ENCODE results near the gene NHLH1.

NHLH1 gene

DNA sequence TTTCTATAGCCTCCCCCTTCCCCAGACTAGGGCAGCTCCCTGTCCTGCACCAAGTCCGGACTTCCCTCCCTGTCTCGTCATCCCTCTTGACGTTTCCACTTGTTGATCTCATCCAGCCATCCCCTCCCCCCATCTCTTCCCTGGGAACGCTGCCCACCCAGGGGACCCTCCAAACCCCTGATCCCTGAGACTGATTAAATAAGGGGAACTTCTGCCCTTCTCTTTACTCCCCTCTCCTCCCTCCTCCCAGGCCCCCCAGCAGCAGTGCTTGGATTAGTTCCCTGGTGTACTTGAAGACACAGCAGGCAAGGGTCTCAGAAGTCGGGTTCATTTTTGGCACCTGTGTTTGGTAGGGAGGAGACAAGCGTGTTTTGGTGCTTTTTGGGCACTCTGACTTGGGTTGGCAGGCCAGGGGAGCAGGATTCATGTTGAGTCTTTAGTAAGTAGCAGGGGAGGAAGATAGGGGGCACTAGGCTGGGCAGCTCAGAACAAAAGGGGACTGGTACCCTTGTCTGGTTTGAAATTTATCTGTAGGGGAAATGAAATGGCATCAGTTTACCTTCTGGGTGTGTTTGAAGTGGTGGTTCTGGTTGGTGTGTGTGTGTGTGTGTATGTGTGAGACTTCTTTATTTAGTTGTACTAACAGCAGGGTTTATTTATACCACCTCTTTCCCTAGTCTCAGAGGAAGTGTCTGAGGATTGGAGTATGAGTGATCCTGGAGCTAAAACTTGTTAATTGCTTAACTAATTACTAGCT lies 44.6 kb downstream of the NHLH1 start:
- DNase-seq (ENCODE audit: low read depth in 1 of 2, low spot score in 1 of 2), result no peak

DNA sequence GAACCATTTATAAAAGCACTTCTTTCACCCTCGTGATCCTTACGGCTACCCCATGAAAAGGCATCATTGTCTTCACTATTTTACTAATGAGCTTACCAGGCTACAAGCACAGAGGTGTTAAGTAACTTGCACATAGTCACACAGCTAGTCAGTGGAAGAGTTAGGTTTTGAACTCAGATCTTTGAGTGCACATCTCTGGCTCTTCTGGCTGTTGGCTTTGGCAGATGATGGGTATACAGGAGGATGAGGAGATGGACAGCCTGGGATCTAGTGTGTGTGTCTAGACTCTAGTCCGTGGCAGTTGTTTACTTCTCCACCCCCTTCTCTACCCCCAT lies 45.1 kb downstream of the NHLH1 start:
- DNase-seq (ENCODE audit: low read depth in 1 of 2, low spot score in 1 of 2), result no peak

DNA sequence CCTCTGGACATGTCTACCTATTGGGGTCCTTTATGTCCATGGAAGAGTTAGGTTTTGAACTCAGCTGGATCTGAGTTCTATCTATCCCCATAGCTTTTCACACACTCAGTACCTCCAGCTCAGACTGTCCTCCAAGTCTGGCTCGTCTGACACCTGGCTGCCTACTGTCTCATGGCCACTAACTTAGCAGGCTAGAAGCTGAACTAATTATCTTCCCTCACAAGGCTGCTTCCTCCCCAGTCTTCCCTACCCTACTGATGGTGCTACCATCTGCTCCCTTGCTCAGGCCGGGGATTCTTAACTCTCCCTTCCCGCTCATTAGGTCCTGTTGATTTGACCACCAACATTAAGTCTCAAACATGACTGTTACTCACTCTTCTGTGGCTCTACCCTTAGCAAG lies 46.8 kb downstream of the NHLH1 start:
- DNase-seq (ENCODE audit: low read depth in 1 of 2, low spot score in 1 of 2), result no peak

DNA sequence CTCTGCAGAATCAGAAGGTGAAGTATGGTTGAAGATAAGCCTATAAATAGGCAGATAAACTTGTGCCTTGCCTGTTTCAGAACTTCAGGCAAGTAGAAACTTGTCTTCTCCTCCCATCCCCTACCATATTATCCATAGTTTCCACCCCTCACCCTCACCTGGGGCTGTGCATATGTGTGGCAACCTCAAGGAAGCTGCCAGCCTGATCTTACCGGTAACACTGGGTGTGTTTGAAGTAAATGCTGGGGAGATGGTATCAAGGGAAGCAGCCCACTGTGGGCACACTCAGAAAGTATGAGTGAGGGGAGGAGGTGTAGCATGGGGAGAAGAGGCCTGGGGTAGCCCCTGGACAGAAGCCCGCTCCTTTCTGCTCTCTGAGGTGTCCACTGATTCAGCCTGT lies 48.0 kb downstream of the NHLH1 start:
- DNase-seq (ENCODE audit: low read depth in 1 of 2, low spot score in 1 of 2), result no peak

DNA sequence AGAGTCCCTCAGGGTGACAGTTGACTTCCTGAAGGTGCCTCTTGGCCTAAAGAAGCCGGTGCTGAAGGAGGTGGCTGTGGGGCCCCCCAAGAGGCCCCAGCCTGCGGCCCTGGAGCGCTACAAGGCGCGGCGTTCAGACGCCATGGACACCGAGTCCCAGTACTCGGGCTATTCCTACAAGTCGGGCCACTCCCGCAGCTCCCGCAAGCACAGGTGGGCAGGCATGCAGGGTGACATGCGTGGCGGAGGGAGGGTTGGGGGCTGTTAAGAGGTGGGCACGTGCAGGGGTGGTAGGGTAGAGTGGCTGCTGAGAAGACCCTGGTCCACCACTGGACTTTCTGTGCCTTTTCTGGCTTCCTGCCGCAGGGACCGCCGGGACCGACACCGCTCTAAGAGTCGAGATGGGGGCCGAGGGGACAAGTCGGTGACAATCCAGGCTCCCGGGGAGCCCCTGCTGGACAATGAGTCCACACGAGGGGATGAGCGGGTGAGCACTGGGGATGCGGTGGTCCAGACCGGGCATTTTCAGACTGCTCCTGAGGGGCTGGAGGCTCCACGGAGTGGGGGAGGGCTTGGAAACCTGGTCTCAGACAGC lies 48.9 kb downstream of the NHLH1 start:
- no peak for DNase-seq (ENCODE audit: low read depth in 1 of 2, low spot score in 1 of 2)

DNA sequence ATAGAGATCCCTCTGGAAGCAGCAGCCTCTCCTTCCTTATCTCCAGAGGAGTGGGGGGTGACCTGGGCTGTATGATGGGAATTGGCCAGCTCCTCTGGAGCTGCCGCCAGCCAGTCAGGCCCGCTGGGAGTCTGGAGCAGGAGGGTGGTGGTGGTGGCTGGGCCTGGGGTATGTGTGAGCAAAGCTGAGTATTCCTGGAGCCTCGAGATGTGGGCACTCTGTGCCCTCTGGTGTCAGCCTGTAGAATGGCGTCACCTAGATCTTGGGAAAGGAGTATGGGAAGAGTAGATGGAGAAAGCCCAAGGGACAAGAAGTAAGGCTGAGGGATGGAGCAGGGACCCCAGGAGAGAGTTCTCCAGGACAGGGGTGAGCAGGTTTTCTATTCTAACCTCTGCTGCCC lies 49.5 kb downstream of the NHLH1 start:
- no peak for DNase-seq (ENCODE audit: low read depth in 1 of 2, low spot score in 1 of 2)

DNA sequence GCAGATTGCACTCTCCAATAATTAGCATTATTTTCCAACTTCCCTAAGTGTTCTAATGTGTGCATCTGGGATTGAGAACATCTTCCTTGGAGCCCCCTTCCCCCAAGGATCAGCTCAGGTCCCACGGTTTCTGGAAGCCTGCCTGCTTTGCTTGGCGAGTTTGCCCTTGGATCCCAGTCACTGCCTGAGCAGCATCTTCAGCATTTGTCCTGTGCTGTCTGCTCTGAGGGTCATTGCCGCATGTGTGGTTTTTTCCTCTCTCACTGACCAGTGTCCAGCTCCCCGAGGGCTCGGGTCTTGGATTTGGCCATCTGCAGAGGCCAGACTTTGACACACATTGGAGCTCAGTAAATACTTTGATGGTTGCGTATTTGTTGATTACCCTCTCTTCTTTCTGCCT lies 51.6 kb downstream of the NHLH1 start:
- DNase-seq (ENCODE audit: low read depth in 1 of 2, low spot score in 1 of 2), result no peak

DNA sequence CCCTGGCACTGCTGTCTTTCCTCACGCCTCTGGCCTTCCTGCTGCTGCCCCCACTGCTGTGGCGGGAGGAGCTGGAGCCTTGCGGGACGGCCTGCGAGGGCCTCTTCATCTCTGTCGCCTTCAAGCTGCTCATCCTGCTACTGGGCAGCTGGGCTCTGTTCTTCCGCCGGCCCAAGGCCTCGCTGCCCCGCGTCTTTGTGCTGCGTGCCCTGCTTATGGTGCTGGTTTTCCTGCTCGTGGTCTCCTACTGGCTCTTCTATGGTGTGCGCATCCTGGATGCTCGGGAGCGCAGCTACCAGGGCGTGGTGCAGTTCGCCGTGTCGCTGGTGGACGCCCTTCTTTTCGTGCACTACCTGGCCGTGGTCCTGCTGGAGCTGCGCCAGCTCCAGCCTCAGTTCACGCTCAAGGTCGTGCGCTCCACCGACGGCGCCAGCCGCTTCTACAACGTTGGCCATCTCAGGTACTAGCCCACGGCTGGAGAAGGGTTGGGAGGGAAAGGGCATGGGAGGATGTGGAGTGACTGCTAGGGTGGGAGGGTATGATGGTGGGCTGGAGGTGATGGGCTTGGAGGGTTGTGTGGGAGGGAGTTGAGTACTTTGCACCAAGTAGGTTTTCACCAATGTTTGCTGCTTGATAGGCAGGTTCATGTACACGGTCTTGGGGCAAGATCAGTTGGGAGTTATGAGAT lies 52.4 kb downstream of the NHLH1 start:
- no peak for DNase-seq (ENCODE audit: low read depth in 1 of 2, low spot score in 1 of 2)

DNA sequence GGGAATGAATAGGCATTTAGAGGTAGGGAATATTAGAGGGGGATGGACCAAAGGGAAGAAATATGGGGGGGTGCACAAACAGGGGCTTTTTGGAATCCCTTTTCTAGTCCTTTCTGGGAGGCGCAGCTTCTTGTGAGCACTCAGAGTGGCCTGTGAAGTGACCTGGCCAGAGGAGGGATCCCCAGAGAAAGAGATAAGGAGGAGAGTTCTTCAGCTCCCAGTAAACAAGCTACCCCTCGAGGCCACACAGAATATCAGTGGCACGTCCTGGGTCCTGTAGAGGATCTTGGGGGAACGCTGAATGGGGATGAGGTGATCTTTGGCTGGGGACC lies 52.9 kb downstream of the NHLH1 start:
- DNase-seq (ENCODE audit: low read depth in 1 of 2, low spot score in 1 of 2), result no peak

DNA sequence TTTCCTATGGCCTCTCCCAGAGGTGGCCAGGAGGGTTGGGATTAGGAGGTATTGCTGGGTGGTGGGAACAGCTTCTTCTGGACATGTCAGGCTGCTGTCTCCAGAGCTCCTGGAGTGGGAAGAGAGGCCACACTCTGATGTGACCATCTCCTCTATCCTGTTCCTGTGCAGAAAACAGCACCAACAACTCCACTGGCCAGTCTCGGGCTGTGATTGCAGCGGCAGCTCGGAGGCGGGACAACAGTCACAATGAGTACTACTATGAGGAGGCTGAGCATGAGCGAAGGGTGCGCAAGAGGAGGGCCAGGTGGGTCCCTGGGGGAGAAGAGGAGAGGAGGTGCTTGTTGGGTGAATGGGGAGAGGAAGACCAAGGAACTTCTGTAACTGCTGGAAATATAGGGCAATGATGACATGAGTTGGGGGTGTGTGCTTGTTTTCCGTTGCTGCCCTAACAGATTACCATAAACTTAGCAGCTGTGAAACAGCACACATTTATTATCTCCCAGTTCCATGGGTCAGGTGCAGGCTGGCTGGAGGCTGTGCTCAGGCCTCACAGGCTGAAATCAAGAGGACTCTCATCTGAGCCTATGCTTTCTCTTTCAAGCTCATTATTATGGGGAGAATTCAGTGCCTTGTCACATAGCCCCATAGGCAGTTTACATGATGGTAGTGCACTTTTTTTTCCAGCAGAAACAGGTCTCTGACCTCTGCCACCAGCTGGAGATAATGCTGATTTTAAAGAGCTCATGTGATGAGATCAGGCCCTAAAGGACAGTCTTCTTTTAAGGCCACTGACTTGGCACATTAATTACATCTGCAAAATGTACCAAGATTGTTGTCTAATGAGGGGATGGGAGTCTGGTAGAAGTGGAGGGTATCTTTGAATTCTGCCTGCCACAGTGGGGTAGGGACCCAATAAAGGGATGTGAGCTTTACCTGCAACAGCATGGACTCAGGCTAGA lies 54.3 kb downstream of the NHLH1 start:
- no peak for DNase-seq (ENCODE audit: low read depth in 1 of 2, low spot score in 1 of 2)

DNA sequence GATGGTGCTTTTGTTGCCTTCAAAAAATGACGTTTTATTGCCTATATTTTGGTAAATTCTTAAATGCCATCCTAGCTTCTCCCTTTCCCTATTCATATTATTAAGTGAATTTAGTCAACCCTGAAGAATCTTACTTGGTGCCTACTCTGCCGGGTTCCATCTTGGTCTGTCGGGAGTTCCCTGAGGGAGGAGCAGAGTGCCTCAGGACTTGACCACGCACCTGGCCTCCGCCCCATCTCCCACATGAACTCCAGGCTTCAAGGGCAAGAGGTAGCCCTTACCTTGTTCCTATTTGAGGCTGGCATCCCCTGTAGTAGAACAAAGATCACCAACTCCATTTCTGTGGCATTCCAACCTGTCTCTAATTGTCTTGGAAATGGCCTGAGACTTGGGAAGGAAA lies 55.0 kb downstream of the NHLH1 start:
- DNase-seq (ENCODE audit: low read depth in 1 of 2, low spot score in 1 of 2), result no peak

Measured in stimulated activated CD4-positive, alpha-beta T cell treated with anti-CD3 and anti-CD28 coated beads, Interleukin-15, amount 100 ng/mL, for 1 hour (primary cell).